Fibroblast of lung (primary cell): ENCODE results near the gene DEF6. TPM values are rescaled to one million over a fixed set of nuclear protein-coding genes. Genes with fewer than 3 reads are reported as not detected.

ENCODE experiments used
- polyA plus RNA-seq, 2 donors: library from polyadenylated mRNA; depleted of rRNA in 1 of 2; stranded (reverse) in 1 of 2; unstranded in 1 of 2; fragments of >200 nt; gene quantifications; 2 replicates each; pipeline ENCODE4 v1.2.1, GENCODE V29; 2011 to 2012; ENCODE audit warnings: missing spikeins in 1 of 2
- total RNA-seq: library from RNA; depleted of rRNA; stranded (reverse); fragments of >200 nt; gene quantifications from 2 replicates; pipeline ENCODE4 v1.2.1, GENCODE V29; 2014

Gene DEF6
- total and polyA plus RNA-seq, 2 donors (not counting 1 experiment from before 2014, with no cell fraction given): 0.12 to 0.33 TPM

Other genes with a start within 250 kb of the DEF6 start
- gene TCP11, start 156.5 kb upstream of the DEF6 start, total RNA-seq: 0.17 and 0.51 TPM in 2 replicates
- 0.16 and 0.24 TPM in 2 replicates for gene TCP11, start 156.5 kb upstream of the DEF6 start, polyA plus RNA-seq
- gene SCUBE3, start 83.9 kb upstream of the DEF6 start, total RNA-seq: under 0.01 TPM in 2 replicates
- gene SCUBE3, start 83.9 kb upstream of the DEF6 start, polyA plus RNA-seq: 0.29 and 1.2 TPM in 2 replicates
- gene ZNF76, start 38.1 kb upstream of the DEF6 start, total RNA-seq: 9.8 and 19.5 TPM in 2 replicates
- 9.6 and 11.4 TPM in 2 replicates for gene ZNF76, start 38.1 kb upstream of the DEF6 start, polyA plus RNA-seq
- 9.8 and 16.3 TPM in 2 replicates for gene PPARD, start 44.7 kb downstream of the DEF6 start, total RNA-seq
- gene PPARD, start 44.7 kb downstream of the DEF6 start, polyA plus RNA-seq: 14.8 and 27.5 TPM in 2 replicates
- gene FANCE, start 154.5 kb downstream of the DEF6 start, total RNA-seq: 10.3 and 10.7 TPM in 2 replicates
- 3.2 and 6.9 TPM in 2 replicates for gene FANCE, start 154.5 kb downstream of the DEF6 start, polyA plus RNA-seq
- 1,754 and 2,463 TPM in 2 replicates for gene RPL10A, start 170.6 kb downstream of the DEF6 start, total RNA-seq
- 1,911 and 1,987 TPM in 2 replicates for gene RPL10A, start 170.6 kb downstream of the DEF6 start, polyA plus RNA-seq
- gene TEAD3, start 199.3 kb downstream of the DEF6 start, total RNA-seq: 7.7 and 9.6 TPM in 2 replicates
- 25.8 and 26.7 TPM in 2 replicates for gene TEAD3, start 199.3 kb downstream of the DEF6 start, polyA plus RNA-seq
- gene TULP1, start 215.1 kb downstream of the DEF6 start, total RNA-seq: not detected in 2 replicates
- not detected in 2 replicates for gene TULP1, start 215.1 kb downstream of the DEF6 start, polyA plus RNA-seq